ENCODE results near the gene SFSWAP.
"Not testable (repeated sequence)": the region's sequence is repeated elsewhere in the genome, so short reads cannot be mapped to it uniquely, and the experiment has no call there.

The SFSWAP gene

DNA sequence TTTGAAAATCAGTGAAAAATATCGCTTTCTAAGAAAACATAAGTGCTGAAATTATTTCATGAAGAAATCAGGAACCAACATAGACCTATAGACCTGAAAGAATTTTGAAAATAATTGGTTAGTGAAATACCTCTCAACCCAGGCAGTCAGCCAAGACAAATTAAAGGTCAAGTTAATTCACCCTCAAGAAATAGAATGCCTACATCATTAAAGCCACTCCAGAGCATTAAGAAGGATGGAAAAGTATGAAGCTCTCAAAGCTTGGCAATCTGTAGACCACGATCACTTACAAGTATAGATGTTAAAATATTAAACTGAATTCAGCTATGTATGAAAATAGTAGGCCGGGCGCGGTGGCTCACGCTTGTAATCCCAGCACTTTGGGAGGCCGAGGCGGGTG lies 48.3 kb downstream of the SFSWAP start:
- no peak for DNase-seq (ENCODE audit: low read depth)

- no peak for DNase-seq (ENCODE audit: low read depth)
Measured at GRCh38 chr12:131761638-131762037, 50.7 kb downstream of the SFSWAP start.

- DNase-seq (ENCODE audit: low read depth): no peak
Measured at GRCh38 chr12:131764738-131765137, 53.8 kb downstream of the SFSWAP start.

- DNase-seq (ENCODE audit: low read depth): no peak
Measured at GRCh38 chr12:131765961-131766360, 55.1 kb downstream of the SFSWAP start.

GRCh38 chr12:131766382-131767107 lies 55.7 kb downstream of the SFSWAP start:
- DNase-seq (ENCODE audit: low read depth): no peak

- DNase-seq (ENCODE audit: low read depth): no peak
Measured at GRCh38 chr12:131770120-131770519, 59.2 kb downstream of the SFSWAP start.

- DNase-seq (ENCODE audit: low read depth): no peak
Measured at GRCh38 chr12:131771965-131772364, 61.1 kb downstream of the SFSWAP start.

- no peak for DNase-seq (ENCODE audit: low read depth)
Measured at GRCh38 chr12:131773582-131774221, 62.8 kb downstream of the SFSWAP start.

GRCh38 chr12:131774576-131775391 lies 63.9 kb downstream of the SFSWAP start:
- no peak for DNase-seq (ENCODE audit: low read depth)

DNA sequence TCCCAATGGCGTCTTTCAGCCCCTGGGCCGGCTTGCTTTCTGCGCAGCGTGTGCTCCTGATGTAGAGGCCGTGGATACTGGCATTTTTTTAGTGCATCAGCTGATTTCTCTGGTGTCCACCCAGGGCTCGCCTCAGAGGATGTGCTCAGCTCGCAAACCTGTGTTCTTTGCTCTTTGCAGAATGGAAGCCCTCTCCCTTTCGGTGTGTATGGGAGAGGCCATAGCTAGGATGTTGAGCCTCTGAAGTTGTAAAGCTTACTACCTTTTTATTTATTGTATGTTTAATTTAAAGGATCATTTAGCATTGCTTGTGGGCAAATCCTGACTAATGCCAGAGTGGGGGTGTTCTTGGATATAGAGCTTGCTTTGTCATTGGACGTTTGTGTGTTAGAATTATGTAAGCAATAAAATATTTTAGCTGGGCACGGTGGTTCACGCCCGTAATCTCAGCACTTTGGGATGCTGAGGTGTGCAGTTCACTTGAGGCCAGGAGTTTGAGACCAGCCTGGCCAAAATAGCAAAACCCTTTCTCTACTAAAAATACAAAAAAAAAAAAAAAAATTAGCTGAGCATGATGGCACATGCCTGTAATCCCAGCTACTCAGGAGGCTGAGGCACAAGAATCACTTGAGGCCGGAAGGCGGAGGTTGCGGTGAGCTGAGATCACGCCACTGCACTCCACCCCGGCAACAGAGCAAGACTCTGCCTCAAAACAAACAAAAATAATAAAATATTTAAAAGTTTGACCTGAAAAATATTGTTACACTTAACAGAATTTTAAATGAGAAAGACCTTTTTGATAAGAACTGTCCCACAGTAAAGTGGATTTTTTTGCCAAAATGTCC lies 64.7 kb downstream of the SFSWAP start:
- no peak for DNase-seq (ENCODE audit: low read depth)

GRCh38 chr12:131776237-131776889 lies 65.5 kb downstream of the SFSWAP start:
- no peak for DNase-seq (ENCODE audit: low read depth)

- DNase-seq (ENCODE audit: low read depth): not testable (repeated sequence)
Measured at GRCh38 chr12:131777269-131777668, 66.4 kb downstream of the SFSWAP start.

DNA sequence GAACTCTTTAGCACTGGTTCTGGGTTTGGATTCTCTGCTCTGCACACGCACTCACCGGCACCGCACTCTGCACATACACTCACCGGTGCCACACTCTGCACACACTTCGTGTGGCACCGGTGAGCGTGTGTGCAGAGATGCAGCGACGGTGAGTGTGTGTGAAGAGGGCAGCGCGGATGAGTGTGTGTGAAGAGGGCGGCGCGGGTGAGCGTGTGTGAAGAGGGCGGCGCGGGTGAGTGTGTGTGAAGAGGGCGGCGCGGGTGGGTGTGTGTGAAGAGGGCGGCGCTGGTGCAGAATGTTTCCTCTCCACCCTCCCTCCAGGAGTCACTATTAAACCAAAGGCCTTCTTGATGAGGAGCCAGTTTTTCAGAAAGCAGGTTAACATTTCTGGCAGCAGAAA lies 68.1 kb downstream of the SFSWAP start:
- DNase-seq (ENCODE audit: low read depth): no peak

DNA sequence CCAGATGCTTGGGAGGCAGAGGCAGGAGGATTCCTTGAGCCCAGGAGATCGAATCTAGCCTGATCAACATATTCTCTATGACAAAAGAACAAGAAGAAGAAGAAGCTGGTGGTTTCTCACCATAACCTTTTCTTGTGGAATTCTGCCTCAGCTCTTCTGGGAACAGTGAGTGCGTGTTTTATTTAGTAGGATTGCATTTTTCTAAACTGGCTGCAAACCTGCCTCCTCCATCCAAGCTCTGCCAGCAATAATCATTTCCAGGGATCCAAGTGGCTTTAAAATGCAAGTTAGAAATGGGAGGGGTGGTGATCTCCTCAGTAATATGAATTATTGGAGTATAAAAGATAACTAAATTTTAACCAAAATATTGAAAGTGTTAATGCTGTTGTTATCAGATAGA lies 71.2 kb downstream of the SFSWAP start:
- DNase-seq (ENCODE audit: low read depth): no peak

DNA sequence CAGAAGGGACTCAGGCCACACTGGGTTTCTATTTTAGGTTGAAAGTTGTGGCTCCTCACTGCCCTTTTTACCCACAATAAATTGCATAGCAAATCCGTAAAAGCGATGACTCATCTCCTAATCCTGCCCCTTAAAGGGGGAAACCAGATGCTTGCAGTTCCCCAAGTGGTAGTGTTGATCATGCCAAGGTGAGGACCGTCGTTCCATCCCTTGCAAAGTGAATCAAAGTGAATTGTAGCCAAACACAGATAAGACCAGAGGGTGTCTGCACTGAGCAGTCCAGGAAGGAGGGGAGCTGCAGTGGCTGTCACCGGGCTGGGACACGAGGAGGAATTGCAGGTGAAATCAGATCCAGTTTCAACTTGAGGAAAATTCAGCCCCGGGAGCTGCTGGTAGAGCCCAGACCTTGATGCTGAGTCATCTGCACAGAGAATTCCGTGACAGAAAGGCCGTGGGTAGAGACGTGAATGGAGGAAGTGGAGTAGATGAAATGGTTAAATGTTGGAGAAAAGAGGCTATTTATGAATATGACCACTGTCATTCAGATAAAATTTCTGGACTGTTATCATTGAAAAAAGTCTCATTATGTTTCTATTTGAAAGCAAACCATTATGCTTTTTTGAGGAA lies 73.1 kb downstream of the SFSWAP start:
- peak; percentile 54 for DNase-seq (ENCODE audit: low read depth)

- DNase-seq (ENCODE audit: low read depth): no peak
Measured at GRCh38 chr12:131784909-131785762, 74.2 kb downstream of the SFSWAP start.

GRCh38 chr12:131785763-131786330 lies 75.0 kb downstream of the SFSWAP start:
- DNase-seq (ENCODE audit: low read depth): no peak

DNA sequence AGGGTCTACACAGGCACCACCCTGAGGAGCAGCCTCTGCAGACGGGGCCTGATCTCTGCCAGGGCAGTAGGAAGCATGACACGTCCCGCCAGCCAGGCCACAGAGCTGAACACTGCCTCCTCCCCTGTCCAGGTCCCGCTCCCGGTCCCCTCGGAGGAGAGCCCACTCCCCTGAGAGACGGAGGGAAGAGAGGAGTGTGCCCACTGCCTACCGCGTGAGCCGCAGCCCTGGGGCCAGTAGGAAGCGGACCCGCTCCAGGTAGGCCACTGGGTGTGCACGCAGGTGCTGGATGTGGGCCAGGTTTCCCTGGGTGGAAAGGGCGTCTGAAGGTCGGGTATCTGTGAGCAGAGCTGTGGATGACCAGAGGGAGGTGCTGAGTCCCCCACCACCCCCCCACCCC lies 75.4 kb downstream of the SFSWAP start:
- no peak for DNase-seq (ENCODE audit: low read depth)

DNA sequence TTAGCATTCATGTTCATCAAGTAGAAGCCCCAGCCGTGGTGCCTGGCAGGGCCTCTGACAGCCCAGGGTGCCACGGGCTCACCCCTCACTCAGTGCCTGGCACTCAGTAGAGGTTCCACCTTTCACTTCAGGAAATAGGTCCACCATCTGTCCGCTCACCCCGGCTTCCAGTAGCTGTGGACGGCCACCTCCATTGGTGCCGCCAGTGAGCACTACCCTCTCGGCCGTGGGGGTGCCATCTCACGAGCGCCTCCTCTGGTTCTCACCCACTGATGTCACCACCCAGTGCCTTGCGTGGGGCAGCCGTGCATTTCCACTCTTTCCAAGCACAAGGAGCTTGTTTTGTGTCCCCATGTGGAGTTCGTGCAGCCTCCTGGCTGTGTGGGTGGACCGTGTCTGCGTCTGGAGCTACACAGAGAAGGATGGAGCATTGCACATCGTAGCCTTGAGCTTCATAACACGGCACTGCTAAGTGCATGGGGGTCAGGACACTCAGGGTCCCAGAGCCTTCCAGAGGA lies 76.3 kb downstream of the SFSWAP start:
- no peak for DNase-seq (ENCODE audit: low read depth)

Measured in GM04504 (cell line).